GM12878 (cell line): Measurements from ENCODE around the gene CNPY1. TPM values are rescaled to one million over a fixed set of nuclear protein-coding genes. Genes with fewer than 3 reads are reported as not detected.

ENCODE experiments used
- ATAC-seq: fragments of 200-7000 bp; cut with Tn5 transposase; 3 replicates; pipeline ENCODE4 v1.9.1; 2020; ENCODE audit warnings: mild to moderate bottlenecking, moderate library complexity
- BruUV-seq: library from RNA; stranded (reverse); fragments of 400-500 nt; replicated peaks from 2 replicates; lab custom pipeline; 2021; lab: Mats Ljungman, UMichigan
- CTCF ChIA-PET: fragments of 300-600 bp; sonication (Branson Sonifier 250); formaldehyde crosslinking; extraction: SDS; loops from one replicate; lab custom pipeline; 2021; ENCODE audit warnings: inconsistent platforms; lab: Yijun Ruan, JAX
- POLR2A ChIA-PET: fragments of 350-600 bp; formaldehyde crosslinking; extraction: SDS; loops from one replicate; lab custom pipeline; 2021; ENCODE audit warnings: inconsistent platforms; lab: Charles Lee
- RAD21 ChIA-PET: fragments of 300-600 bp; sonication (Branson Sonifier 250); formaldehyde crosslinking; loops from one replicate; lab custom pipeline; 2023; ENCODE audit warnings: antibody characterized with exemption; ENCODE audit not compliant: unreplicated experiment; lab: Charles Lee
- SMC1A ChIA-PET: fragments of 300-600 bp; sonication (Branson Sonifier 250); formaldehyde crosslinking; loops from one replicate; lab custom pipeline; 2023; ENCODE audit not compliant: unreplicated experiment, uncharacterized antibody; lab: Charles Lee
- DNase-seq: peaks from one replicate; pipeline ENCODE4 v3.0.0-alpha.2; 2011; ENCODE audit warnings: low read depth, low spot score
- FAIRE-seq: peaks from 3 replicates; lab custom pipeline; 2011; peaks lifted over from hg19 to GRCh38; lab: Jason Lieb, UNC
- H2AFZ ChIP-seq: 2 replicates; pipeline ENCODE4 v1.6.0; 2011; ENCODE audit warnings: low read depth, low read length, control low read depth; ENCODE audit not compliant: control insufficient read depth
- H3K27ac ChIP-seq: 2 replicates; pipeline ENCODE4 v1.5.1; 2011; ENCODE audit warnings: control low read depth; ENCODE audit not compliant: control insufficient read depth, insufficient read depth
- H3K27me3 ChIP-seq, 2 experiments: replicated peaks in 1 of 2; 2 replicates each; pipeline versions ENCODE4 v1.6.0 to v1.6.1; 2011; ENCODE audit warnings: low read length in 1 of 2; ENCODE audit not compliant: control insufficient read depth in 2 of 2, insufficient read depth in 2 of 2
- H3K36me3 ChIP-seq, 2 experiments: 2 replicates each; pipeline ENCODE4 v1.5.1; 2011; ENCODE audit warnings: low read length in 1 of 2; ENCODE audit not compliant: control insufficient read depth in 2 of 2, insufficient read depth in 2 of 2
- H3K4me1 ChIP-seq: 2 replicates; pipeline ENCODE4 v1.6.1; 2011; ENCODE audit warnings: mild to moderate bottlenecking, low read length, moderate library complexity, mixed read lengths; ENCODE audit not compliant: control insufficient read depth, insufficient read depth
- H3K4me2 ChIP-seq: 2 replicates; pipeline ENCODE4 v1.6.0; 2011; ENCODE audit warnings: control low read depth; ENCODE audit not compliant: control insufficient read depth, insufficient read depth
- H3K4me3 ChIP-seq: fragments of 200-600 bp; sonication (generic); 2 replicates; pipeline ENCODE4 v1.5.1; 2016
- H3K79me2 ChIP-seq: 2 replicates; pipeline ENCODE4 v1.6.0; 2011; ENCODE audit warnings: low read length; ENCODE audit not compliant: control insufficient read depth, insufficient read depth
- H3K9ac ChIP-seq: 2 replicates; pipeline ENCODE4 v1.8.0; 2011; ENCODE audit warnings: low read length, control low read depth, mixed read lengths; ENCODE audit not compliant: control insufficient read depth, insufficient read depth
- H3K9me3 ChIP-seq: replicated peaks from 3 replicates; pipeline ENCODE4 v1.5.1; 2011; ENCODE audit warnings: mild to moderate bottlenecking, low read length; ENCODE audit not compliant: control insufficient read depth, insufficient read depth
- H4K20me1 ChIP-seq: 2 replicates; pipeline ENCODE4 v1.6.0; 2011; ENCODE audit not compliant: control insufficient read depth, insufficient read depth
- ESRRA ChIP-seq: IDR thresholded peaks from 2 replicates; pipeline ENCODE4 v1.6.1; 2012; ENCODE audit warnings: mild to moderate bottlenecking, low read length, improper control_type of control experiment
- EZH2 ChIP-seq: IDR thresholded peaks from 2 replicates; pipeline ENCODE4 v1.6.1; 2012; ENCODE audit warnings: low read depth, mild to moderate bottlenecking, control low read depth, inconsistent platforms, low read length, borderline replicate concordance; ENCODE audit not compliant: control insufficient read depth
- FOXK2 ChIP-seq: fragments of 450-650 bp; IDR thresholded peaks from 2 replicates; pipeline ENCODE4 v1.6.1; 2017; ENCODE audit warnings: mild to moderate bottlenecking, moderate library complexity
- KDM1A ChIP-seq: fragments of 200-600 bp; sonication (generic); IDR thresholded peaks from 2 replicates; pipeline ENCODE4 v1.6.1; 2016; ENCODE audit warnings: borderline replicate concordance
- POLR2AphosphoS5 ChIP-seq: IDR thresholded peaks from 2 replicates; pipeline ENCODE4 v1.6.1; 2011; ENCODE audit warnings: mild to moderate bottlenecking, low read length, inconsistent platforms
- SIX5 ChIP-seq: IDR thresholded peaks from 2 replicates; pipeline ENCODE4 v1.6.1; 2011; ENCODE audit warnings: mild to moderate bottlenecking, low read depth, low read length, moderate library complexity; ENCODE audit not compliant: severe bottlenecking
- TARDBP ChIP-seq: IDR thresholded peaks from 2 replicates; pipeline ENCODE4 v1.6.1; 2016; ENCODE audit warnings: borderline replicate concordance
- WGBS: methylation state at CpG from one replicate; pipeline ENCODE4 v1.1.6; 2016; ENCODE audit warnings: low lambda C conversion rate; ENCODE audit not compliant: insufficient replicate concordance, insufficient coverage; ENCODE audit errors: missing lambda C conversion rate; 5-methylcytosine and 5-hydroxymethylcytosine counted together
- in situ Hi-C: fragments of 300-500 bp; cut with MboI; formaldehyde crosslinking; loops from 9 replicates; pipeline ENCODE4 v1.14.3; 2018; ENCODE audit warnings: mixed read lengths
- intact Hi-C: fragments of 100-400 bp; cut with micrococcal nuclease; formaldehyde crosslinking; loops from one replicate; pipeline ENCODE4 v1.14.2; 2022; ENCODE audit not compliant: unreplicated experiment
- polyA plus RNA-seq, 11 experiments: library from polyadenylated mRNA; depleted of rRNA in 4 of 11; unstranded in 6 of 11; stranded (reverse) in 5 of 11; fragments of >200 nt; fragmentation: Nextera tagmentation in 4 of 11; fragmentation: Illumina TruSeq in 1 of 11; extraction: Ambion mirVana in 4 of 11; extraction: Trizol in 1 of 11; gene quantifications; 1 replicate in 1 of 11; 2 replicates in 10 of 11; pipeline versions ENCODE4 v1.2.1 to v1.2.3, GENCODE V29; 2011 to 2016; ENCODE audit warnings: inconsistent platforms in 2 of 11, missing spikeins in 2 of 11, low read depth in 1 of 11
- total RNA-seq, 4 experiments: library from RNA; depleted of rRNA in 3 of 4; stranded (reverse); fragments of >200 nt in 3 of 4; fragmentation: Illumina TruSeq in 1 of 4; extraction: Trizol in 1 of 4; gene quantifications; 2 replicates each; pipeline versions ENCODE4 v1.2.1 to v1.2.3, GENCODE V29; 2013 to 2021
- TF ChIP-seq, protein P1 (sequence below): IDR thresholded peaks from 2 replicates; pipeline ENCODE4 v1.6.1; 2012; ENCODE audit warnings: low read depth, low read length, improper control_type of control experiment
- TF ChIP-seq, protein P2 (sequence below): IDR thresholded peaks from 2 replicates; pipeline ENCODE4 v1.6.1; 2012; ENCODE audit warnings: improper control_type of control experiment, low read depth, low read length; ENCODE audit not compliant: insufficient replicate concordance

CNPY1 gene
- total and polyA plus RNA-seq, 10 of the 15 experiments (the other 5 are each of a cell fraction or from before 2014, with no cell fraction given), result not detected

DNA sequence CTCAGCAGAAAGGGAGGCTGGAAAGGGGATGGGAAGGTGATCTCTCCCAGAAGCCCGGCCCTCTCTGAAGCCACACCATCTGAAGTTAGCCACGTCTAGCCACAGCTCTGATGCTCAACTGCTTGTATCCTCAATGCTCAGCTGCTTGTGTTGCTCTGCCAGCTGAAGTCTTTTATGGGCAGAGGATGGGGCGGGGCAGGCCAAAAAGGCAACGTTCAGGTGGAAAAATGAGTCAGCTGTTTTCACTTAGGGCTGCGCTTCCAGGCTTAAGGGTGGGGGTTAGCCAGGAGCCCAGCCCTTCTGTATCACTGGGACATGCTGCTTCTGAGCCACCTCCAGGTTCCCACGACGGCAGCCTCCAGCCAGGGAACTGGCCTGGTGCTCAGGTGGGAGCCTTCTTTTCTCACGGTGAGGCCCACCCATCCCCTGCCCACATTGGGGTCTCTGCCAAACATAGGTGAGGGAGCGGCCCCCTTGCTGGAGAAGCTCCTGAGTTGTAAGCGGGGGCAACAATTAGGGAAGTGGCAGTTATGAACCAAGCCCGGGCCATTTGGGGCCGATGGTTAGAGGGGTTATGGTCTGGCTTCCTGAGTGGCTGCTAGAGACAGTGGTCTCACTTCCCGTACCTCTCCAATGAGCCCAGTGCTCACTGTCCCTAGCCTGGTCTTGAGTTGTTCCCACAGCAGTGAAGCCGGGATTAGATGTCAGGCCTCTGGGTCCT is 44.9 kb upstream of the CNPY1 start:
- in situ Hi-C loops, result no loop called here

More for the DNA sequence above, 44.9 kb upstream of the CNPY1 start:
- CTCF ChIA-PET, result interaction anchor here (0.5 kb wide), 1 partner anchor 177 kb away, joined by 3 read pairs; no protein-coding TSS in a partner anchor
- Histone ChIP-seq H3K4me3 (no peak overlapping the region), H3K79me2 (no peaks in the 10 kb centered on the region), H3K4me1 (no peaks in the 10 kb centered on the region), H2AFZ (no peak overlapping the region), H4K20me1 (no peaks in the 10 kb centered on the region), H3K36me3 (no peaks in the 10 kb centered on the region), H3K27ac (no peak overlapping the region), H3K27me3 (no peaks in the 10 kb centered on the region; a peak in 2 of 4 replicates), H3K9ac (no peak overlapping the region), H3K9me3 (no peaks in the 10 kb centered on the region), H3K4me2 (no peak overlapping the region)
- WGBS, result 47% methylated on average over 14 of the region's 14 CpGs
- POLR2A ChIA-PET, result no interaction called here
- BruUV-seq, result no TSS peak
- no peak for FAIRE-seq
- intact Hi-C loops, result no loop called here
- no peak for DNase-seq
- no peak for ATAC-seq
- RAD21 ChIA-PET, result no interaction called here
- SMC1A ChIA-PET, result no interaction called here
- TF ChIP-seq, protein P1, sequence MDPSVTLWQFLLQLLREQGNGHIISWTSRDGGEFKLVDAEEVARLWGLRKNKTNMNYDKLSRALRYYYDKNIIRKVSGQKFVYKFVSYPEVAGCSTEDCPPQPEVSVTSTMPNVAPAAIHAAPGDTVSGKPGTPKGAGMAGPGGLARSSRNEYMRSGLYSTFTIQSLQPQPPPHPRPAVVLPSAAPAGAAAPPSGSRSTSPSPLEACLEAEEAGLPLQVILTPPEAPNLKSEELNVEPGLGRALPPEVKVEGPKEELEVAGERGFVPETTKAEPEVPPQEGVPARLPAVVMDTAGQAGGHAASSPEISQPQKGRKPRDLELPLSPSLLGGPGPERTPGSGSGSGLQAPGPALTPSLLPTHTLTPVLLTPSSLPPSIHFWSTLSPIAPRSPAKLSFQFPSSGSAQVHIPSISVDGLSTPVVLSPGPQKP, result no peak
- TF ChIP-seq POLR2AphosphoS5 (no peak), SIX5 (no peak), FOXK2 (no peak), KDM1A (no peak), TARDBP (no peak), ESRRA (no peak), EZH2 (no peak)
- TF ChIP-seq, protein P2, sequence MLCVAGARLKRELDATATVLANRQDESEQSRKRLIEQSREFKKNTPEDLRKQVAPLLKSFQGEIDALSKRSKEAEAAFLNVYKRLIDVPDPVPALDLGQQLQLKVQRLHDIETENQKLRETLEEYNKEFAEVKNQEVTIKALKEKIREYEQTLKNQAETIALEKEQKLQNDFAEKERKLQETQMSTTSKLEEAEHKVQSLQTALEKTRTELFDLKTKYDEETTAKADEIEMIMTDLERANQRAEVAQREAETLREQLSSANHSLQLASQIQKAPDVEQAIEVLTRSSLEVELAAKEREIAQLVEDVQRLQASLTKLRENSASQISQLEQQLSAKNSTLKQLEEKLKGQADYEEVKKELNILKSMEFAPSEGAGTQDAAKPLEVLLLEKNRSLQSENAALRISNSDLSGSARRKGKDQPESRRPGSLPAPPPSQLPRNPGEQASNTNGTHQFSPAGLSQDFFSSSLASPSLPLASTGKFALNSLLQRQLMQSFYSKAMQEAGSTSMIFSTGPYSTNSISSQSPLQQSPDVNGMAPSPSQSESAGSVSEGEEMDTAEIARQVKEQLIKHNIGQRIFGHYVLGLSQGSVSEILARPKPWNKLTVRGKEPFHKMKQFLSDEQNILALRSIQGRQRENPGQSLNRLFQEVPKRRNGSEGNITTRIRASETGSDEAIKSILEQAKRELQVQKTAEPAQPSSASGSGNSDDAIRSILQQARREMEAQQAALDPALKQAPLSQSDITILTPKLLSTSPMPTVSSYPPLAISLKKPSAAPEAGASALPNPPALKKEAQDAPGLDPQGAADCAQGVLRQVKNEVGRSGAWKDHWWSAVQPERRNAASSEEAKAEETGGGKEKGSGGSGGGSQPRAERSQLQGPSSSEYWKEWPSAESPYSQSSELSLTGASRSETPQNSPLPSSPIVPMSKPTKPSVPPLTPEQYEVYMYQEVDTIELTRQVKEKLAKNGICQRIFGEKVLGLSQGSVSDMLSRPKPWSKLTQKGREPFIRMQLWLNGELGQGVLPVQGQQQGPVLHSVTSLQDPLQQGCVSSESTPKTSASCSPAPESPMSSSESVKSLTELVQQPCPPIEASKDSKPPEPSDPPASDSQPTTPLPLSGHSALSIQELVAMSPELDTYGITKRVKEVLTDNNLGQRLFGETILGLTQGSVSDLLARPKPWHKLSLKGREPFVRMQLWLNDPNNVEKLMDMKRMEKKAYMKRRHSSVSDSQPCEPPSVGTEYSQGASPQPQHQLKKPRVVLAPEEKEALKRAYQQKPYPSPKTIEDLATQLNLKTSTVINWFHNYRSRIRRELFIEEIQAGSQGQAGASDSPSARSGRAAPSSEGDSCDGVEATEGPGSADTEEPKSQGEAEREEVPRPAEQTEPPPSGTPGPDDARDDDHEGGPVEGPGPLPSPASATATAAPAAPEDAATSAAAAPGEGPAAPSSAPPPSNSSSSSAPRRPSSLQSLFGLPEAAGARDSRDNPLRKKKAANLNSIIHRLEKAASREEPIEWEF, result no peak
